Fibroblast of gingiva (primary cell): ENCODE measurements around the gene NRDE2.
A peak's percentile ranks its signal among the peaks of the same experiment; 100 is the strongest.
"Not testable (repeated sequence)": the region's sequence is repeated elsewhere in the genome, so short reads cannot be mapped to it uniquely, and the experiment has no call there.

ENCODE experiments used
- DNase-seq: peaks from one replicate; pipeline ENCODE4 v3.0.0-alpha.2; 2011; ENCODE audit warnings: low read depth

The NRDE2 gene

DNA sequence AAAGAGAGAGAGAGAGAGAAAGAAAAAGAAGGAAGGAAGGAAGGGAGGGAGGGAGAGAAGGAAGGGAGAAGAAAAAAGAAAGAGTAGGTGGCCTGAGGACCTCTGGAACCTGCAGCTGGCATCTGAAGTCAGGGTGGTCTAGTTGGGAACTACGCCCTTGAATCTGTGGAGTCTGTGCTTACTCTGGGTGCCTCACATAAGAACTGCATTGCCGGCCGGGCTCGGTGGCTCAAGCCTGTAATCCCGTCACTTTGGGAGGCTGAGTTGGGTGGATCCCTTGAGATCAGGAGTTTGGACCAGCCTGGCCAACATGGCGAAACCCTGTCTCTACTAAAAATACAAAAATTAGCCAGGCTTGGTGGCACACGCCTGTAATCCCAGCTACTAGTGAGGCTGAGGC lies 10.0 kb upstream of the NRDE2 start:
- no peak for DNase-seq

DNA sequence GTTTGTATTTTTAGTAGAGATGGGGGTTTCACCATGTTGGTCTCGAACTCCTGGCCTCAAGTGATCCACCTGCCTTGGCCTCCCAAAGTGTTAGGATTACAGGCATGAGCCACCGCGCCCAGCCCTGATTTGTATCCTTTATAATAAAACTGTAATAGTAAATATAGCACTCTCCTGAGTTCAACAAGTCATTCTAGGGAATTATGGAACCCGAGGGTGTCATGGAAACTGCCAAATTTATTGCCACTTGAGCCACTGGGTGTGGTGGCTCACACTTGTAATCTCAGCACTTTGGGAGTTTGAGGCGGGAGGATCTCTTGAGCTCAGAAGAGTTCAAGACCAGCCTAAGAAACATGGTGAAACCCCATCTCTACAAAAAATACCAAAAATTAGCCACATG lies 9.5 kb upstream of the NRDE2 start:
- DNase-seq, result not testable (repeated sequence)

DNA sequence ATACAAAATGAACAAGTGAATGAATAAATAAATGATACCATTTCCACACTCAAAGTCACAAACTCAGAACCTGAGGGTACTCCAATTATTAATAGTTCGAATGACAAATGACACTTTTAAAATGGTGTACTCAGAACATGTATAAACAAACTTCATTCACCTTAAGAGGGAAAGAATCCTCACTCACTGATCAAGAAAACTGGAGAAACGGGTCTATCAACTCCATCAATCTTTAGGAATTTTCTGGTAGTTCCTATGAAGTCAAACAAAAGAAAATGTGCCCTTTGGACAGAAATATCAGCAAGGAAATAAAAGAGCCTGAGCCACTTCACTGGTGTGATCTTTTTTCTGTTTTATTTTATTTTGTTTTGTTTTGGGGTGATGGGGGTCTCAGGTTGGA lies 5.2 kb upstream of the NRDE2 start:
- no peak for DNase-seq

DNA sequence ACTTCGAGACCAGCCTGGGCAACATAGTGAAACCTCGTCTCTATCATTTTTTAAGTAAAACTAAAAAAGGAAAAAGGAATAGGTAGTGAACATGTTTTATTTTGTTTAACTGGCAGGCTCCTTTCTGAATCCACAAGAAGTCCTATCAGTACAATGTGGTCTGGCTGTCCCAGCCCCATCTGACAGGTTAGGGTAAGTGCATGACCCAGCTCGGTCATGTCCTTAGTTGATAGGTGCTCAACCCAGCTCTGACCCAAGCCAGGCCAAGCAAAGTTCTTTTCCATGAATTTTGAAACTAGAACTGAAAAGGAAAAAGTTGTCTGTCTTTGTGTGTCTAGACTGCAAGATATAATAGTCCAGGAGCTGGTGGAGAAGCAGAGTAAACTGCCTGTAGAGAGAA lies 4.7 kb upstream of the NRDE2 start:
- no peak for DNase-seq

DNA sequence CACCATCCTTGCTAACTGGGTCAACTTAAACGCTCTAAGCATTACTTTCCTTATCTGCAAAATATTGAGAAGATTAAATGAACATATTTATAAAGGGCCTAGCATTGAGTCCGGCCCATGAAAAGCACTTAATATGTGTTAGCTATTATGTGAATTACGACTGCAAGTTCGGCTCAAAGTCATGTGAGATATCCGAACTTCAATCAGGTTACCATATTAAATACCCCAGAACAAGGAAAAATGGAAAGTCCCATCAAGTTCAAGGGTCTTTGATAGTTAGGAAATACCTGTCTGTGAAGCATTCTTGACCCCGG lies 487 bp upstream of the NRDE2 start:
- DNase-seq, result no peak

DNA sequence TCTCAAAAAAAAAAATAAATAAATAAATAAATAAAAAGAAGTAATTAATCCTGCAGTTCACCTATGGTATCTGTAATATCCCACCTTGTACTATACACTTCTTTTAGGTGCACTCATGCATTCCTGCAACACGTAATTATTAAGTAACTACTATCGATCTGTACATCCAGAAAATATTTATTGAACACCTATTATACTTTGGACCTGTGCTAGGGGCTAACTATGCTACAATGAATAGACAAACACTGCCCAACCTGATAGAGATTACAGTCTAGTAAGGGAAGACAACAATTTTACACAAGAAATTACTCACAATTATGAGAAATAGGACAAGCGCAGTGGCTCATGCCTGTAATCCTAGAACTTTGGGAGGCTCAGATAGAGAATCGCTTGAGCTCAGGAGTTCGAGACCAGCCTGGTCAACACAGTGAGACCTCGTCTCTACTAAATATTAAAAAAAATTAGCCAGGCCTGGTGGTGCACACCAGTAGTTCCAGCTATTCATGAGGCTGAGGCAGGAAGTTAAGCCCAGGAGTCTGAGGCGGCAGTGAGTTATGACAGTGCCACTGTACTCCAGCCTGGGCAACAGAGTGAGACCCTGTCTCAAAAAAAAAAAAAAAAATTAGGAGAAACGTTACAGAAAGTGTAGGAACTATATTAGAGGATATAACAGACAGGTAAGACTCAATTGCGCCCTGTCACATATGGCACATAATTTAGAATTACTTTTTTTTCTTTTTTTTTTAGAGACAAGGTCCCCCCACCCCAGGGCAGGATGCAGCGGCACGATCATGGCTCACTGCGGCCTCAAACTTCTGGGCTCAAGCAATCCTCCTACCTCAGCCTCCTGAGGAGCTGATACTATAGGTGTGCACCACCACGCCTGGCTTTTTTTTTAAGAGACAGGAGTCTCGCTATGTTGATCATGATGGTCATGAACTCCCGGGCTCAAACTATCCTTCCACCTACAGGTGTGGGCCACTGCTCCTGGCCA lies 1.2 kb downstream of the NRDE2 start:
- no peak for DNase-seq

DNA sequence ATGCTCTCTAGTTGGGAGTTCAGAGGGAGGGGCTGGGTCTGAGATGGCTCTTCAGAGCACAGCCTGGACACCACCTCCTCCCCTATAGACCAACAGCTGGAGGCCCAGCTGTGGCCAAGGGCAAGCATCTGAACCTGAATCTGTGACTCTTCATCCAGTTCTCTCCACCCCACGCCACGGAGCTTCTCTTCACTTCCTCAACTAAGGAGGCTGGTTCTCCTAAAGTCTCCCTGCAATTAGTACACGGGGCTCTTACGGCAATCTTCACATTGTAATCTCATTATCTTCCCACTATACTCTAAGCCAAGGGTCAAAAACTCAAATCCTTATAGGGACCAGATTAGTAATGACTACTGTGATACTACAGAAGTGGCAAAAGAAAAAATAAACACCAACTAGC lies 9.8 kb downstream of the NRDE2 start:
- no peak for DNase-seq

DNA sequence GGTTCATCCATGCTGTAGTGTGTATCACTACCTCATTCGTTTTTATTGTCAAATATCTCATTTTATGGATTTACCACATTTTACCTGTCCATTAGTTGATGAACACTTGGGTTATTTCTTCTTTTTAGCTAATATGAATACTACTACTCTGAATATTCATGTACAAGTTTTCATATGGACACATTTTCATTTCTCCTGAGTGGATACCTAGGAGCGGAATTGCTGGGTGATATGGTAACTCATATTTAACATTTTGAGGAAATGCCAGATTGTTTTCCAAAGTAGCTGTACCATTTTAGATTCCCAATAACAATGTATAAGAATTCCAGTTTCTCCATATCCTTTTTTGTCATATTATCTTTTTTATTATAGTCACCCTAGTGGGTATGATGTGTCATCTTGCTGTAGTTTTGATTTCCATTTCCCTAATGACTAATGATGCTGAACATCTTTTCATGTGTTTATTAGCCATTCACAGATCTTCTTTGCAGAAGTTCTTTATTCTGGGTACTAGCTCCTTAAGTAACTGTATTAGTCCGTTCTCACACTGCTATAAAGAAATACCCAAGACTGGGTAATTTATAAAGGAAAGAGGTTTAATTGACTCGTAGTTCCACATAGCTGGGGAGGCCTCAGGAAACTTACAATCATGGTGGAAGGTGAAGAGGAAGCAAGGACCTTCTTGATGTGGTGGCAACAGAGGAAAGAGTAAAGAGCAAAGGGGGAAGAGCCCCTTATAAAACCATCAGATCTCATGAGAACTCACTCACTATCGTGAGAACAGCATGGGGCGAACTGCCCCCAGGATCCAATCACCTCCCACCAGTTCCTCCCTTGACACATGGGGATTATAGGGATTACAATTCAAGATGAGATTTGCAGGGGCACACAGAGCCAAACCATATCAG lies 11.9 kb downstream of the NRDE2 start:
- DNase-seq, result no peak

DNA sequence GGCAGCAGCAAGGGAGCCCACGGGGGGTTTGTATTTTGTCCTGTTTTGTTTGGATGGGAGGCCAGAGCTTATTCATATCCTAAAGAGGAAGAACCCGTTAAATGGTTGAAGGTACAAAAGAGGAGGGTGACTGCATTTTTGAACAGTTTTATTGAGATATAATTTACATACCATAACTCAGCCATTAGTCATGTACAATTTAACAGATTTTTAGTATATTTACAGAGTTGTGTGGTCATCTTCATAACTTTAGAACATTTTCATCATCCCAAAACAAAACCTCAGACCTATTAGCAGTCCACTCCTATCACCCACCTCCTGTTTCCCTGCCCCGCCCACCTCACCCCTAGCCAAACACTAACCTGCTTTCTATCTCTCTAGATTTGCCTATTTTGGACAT lies 12.6 kb downstream of the NRDE2 start:
- DNase-seq, result no peak

DNA sequence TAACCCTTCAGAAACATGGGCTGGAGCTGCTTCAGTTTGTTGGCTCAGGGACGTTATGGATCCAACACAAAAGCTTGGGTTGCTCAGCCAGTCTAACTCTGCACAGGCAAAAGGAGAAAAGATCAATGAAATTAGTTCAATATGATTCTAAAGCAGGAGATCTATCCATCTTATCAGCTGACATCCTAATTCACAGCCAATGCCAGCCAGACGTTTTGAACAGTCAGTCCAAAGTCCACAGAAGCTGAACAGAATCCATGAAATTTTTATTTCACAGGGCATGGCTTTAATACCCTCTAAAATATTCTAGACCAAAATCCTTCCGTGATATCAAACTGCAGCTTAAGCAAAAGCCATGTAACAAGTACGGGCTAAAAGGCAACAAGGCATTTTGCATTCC lies 13.7 kb downstream of the NRDE2 start:
- no peak for DNase-seq

DNA sequence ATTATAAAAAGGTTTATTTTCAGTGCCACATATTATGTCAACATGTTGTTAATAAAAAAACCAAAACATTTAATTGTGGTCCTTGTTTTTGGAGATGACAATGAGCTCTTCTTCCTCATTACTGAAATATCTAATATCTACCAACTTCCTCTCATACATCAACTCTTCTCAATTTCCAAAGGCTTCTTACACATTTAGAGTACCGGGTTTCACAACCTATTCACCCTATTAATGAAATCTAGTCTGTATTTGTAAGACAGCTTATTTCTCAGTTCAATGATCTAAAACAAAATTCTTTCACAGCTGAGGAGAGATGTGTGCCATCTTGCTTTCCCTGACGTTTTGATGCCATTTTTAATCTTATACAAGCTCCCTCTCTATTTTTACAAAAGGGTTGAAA lies 14.5 kb downstream of the NRDE2 start:
- no peak for DNase-seq

DNA sequence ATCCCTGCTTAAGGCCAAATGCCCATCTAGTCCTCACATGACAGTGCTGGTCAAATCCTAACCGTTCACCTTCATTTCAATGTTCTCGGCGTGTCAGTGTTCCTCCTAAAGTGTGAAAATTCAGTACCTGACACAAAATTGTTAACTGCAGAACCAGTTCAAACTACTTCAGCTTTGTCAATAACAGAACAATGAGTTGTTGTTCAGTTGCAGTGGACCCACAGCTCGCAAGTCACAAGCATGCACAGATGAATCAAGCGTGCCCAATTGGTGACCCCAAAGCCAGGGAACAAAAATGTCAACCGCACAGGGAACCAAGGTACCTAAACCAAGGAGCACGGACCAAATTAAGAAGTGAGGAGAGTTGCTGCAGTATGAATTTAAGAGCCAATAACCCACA lies 23.2 kb downstream of the NRDE2 start:
- DNase-seq, result no peak

DNA sequence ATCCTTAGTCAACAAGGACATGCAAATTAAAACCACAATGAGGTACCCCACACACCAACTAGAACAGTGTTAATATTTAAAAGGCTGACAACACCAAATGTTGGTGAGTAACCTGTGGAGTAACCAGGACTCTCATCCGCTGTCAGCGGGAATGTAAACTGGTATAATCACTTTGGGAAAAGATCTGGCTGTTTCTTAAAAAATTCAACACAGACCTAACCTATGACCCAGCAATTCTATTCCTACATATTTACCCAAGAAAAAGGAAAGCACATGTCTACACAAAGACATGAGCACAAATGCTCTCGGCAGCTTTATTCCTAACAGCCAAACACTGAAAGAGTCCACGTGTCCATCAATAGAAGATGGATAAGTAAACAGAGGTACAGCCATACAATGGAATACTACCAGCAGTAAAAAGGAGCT lies 26.6 kb downstream of the NRDE2 start:
- no peak for DNase-seq

DNA sequence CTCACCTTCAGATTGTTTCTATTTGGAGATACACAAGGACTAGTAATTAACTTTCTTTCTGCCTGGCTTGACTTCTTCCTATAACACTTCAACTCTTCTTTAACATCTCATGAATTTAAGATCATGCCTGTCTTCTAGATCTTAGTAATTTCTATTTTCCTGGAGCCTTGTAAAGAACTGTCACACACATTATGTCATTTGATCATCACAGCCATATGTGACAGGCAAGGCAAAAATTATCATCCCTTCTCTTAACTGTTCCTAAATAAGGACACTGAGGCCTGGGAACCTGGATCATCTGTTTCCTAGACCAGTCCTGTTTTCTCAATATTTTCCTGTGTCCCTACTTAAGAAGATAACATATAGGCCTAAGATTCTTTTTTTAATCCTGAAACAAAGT lies 27.2 kb downstream of the NRDE2 start:
- no peak for DNase-seq

DNA sequence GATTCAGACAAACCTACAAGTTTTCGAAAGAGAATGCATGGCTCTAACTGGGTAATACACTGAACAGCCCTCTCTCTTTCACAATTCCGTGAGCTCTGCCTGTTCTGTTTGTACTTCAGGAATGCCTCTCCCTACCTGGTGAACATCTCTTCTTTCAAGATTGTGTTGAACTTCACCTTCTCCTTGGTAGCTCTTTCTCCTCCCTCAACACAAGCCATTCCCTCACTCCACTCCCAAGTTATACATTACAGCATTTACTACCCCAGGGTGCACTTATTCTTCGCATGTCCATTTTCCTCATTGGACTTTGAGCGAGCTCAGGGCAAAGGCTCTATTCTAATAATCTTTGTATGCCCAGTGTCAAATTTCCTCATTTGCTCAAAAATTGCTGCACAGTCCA lies 28.3 kb downstream of the NRDE2 start:
- no peak for DNase-seq

DNA sequence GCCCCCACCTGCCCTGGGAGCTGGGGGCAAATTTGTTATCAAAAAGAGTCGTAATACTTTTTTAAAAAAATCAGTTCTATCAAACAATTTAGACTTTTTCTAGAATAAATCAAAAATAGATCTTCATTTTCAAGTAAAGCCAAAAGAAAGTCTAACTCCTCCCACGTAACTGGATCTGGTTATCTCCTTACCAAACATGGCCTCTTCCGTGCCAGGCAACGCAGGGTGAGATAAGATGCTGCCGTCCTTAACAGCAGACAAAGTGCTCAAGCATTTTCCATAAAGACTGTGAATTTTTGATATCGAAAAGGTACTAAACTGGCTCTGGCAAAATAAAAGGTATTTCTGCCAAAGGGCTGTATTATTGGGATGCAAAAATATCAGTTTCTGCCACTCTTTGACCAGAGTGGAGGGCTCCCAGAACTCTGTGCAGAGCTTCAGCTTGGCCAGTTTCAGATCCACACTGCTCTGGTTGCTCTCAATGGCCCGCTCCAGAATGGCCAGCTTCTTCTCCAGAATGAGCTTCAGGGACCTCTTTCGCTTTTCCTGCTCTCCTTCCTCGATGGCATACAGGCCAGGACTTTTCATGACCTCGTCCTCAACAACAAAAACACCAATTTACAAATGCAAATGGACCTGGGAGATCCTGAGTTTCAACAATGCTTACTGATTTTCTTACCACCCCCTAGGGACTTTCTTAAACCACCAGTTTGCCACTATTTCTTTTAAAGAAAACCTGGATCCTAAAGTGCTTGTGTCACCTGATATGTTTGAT lies 29.0 kb downstream of the NRDE2 start:
- DNase-seq, result no peak

DNA sequence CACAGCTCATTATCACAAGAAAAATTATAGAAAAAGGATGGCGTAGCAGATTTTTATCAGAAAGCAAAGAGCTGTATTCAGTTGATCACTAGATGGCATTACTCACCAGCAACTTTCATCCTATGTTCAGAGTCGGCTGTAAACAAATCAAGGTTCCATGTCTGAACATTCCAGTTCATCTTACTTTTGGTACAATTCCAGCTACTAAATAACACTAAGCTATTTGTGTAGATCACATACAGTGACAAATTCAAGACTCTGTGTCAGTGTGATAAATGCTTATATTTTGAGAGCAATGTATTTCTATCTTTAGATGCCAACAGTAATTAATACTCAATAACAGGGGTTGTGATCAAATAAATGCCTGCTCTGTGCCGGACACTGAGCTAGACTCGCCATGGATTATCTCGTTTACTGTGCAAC lies 30.1 kb downstream of the NRDE2 start:
- DNase-seq, result peak; percentile 76

DNA sequence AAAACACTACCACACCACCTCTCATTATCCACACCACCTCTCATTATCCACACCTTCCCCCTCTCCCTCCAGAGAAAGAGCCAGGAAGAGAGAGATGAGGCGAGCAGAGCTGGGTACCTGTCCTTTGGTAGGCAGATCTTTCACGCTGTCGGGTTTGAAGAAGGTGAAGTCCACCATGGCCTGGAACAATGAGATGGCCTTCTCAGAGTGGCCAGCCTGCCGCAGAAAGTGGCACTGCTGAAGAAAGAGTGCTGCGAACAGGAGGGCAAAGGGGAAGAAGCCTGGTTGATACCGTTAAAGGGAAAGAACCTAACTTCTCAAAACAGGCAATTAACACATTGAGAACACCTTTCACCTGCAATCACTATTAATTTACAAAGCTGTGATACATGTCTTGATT lies 30.6 kb downstream of the NRDE2 start:
- no peak for DNase-seq

DNA sequence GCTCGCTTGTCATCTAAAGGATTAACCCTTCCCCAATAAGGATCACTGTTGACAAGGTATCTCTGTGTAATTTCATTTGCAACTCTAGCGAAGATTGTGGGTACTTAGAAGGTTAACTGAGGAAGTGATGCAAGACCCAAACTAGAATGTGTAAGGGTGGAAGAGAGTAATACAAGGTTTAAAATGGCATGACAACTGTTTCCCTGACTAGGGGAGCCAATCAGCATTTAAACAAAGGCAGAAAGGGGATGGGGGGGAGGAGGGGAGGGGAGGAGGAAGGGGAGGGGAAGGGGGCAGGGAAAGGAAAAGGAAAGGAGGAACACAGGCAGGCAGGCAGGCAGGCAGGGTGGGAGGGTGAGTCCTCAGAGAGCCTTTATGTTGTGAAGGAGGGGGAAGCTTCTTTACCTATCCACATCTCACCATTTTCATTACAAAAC lies 31.1 kb downstream of the NRDE2 start:
- peak; percentile 12 for DNase-seq

DNA sequence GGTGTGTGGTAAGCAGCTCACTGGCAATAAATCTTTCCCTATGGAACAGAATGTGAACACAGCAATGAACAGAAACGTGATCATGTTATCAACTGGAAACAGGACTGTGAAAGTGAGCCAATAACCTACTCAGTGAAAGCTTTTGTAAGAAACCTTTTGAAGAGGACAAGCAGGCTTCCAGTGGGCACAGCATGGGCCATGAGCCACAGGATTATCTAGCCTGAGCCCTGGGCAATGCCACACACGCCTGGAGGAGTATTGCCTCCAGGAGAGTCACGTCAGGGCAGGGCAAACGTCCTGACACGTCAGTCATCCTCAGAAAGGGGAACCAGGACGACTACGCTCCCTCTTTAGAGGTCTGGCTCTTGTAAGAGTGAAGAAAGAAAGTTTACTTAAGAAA lies 32.3 kb downstream of the NRDE2 start:
- DNase-seq, result no peak

DNA sequence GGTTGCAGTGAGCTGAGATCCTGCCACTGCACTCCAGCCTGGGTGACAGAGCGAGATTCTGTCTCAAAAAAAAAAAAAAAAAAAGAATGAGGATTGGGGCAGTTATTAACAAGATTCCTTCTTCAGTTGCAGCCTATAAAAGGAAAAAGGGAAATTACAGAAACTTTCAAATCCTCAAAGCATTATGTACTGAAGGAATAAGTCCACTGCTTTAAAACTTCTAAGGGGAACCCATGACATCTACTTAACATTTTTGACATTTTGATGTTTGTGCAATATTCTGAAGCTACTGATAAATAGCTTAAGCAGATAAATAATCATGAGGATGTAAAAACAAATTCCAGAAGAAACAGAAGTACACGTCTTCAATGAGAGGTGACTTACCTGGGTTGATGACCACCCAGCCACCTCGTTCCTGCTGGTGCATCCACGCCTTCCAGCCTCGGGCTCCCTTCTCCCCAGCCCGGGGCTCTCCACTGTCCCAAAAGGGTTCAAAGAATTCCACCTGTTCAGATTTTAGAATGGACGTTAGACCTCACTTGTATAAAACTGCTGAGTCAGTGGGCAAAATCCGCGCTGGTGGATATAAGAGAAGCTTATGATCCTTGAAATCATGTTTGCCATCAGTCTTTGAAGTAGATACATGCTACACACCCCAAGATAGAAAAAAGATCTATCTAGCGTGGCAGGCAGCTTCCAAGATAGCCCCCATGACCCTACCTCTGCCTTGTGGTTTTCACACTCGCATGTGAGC lies 33.7 kb downstream of the NRDE2 start:
- no peak for DNase-seq

DNA sequence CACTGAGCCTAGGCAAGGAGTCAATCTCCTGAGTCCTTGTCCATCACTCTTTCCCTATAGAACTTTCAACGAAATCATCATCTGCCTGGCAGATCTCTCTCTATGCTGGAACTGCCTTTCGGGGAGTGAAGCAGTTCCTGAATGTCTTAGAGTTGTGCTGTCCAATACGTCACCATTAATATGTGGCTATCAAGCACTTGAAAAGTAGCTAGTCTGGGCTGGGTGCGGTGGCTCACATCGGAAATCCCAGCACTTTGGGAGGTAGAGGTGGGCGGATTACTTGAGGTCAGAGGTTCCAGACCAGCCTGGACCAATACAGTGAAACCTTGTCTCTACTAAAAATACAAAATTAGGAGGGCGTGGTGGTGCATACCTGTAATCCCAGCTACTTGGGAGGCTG lies 35.1 kb downstream of the NRDE2 start:
- DNase-seq, result no peak
